GM21723 (cell line): ENCODE data around the gene DVL2.

ENCODE experiments used
- ATAC-seq: cut with Tn5 transposase; IDR thresholded peaks from one replicate; pipeline ENCODE4 v1.9.1; 2021; ENCODE audit warnings: mild to moderate bottlenecking, moderate library complexity; ENCODE audit not compliant: unreplicated experiment

DVL2 gene

DNA sequence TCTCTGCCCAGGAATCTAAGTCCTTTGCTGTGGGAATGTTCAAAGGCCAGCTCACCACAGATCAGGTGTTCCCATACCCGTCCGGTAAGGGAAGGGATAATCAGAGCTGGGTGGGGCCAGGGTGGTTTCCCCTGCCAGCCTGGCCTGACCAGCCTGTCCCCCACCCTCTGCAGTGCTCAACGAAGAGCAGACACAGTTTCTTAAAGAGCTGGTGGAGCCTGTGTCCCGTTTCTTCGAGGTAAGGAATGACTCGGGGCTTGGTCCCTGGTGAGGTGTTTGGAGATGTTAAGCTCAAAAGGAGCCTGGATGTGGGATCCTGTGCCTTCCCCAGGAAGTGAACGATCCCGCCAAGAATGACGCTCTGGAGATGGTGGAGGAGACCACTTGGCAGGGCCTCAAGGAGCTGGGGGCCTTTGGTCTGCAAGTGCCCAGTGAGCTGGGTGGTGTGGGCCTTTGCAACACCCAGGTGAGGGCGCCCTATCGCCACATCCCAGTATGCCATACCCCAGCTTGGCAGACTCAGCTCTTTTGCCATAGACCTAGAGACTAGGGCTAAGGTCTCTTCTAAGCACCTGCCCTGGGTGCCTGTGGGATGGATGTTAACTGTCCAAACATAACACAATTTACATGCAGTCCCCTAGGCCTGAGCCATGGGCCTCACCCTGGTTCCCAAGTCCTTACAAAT is 13.6 kb downstream of the DVL2 start:
- no peak for ATAC-seq

DNA sequence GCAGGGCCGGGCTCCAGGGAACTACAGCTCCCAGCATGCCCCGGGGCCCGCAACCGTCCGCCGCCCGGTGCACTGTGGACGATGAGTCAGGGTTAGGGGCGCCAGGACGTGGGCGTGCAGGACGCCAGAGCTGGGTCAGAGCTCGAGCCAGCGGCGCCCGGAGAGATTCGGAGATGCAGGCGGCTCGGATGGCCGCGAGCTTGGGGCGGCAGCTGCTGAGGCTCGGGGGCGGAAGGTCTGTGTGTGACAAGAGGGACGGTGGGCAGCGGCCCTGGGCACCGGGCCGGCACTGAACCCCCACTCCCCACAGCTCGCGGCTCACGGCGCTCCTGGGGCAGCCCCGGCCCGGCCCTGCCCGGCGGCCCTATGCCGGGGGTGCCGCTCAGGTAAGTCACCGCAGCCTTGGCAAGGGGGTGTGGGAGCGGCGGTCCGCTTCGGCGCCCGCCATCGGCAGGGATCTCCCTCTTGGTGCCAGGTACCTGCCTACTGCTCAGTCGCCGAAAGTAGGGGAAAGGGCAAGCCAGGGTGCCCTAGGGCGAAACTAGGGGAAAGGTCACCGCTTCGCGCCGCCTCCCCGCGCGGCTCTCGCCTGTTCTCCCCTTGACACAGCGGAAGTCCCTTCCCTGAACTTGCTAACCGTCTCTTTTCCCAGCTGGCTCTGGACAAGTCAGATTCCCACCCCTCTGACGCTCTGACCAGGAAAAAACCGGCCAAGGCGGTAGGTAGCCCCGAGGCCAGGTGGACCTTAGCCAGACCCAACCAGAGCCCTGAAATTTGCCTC is 14.3 kb downstream of the DVL2 start, which contains the start of the genes ACADVL and DLG4:
TSS of gene ACADVL (plus strand) at position 127 of the 781 bp plus-strand sequence. CDS start at position 174, 47 bp downstream.
TSS of gene DLG4 (minus strand) at position 25 of the 781 bp plus-strand sequence.
- ATAC-seq, result peak; percentile 50

GRCh38 chr17:7219229-7219811 is 15.0 kb downstream of the DVL2 start:
- no peak for ATAC-seq

GRCh38 chr17:7218758-7219157 is 15.6 kb downstream of the DVL2 start:
- ATAC-seq, result no peak

- no peak for ATAC-seq
Measured at GRCh38 chr17:7218166-7218565, 16.2 kb downstream of the DVL2 start.

DNA sequence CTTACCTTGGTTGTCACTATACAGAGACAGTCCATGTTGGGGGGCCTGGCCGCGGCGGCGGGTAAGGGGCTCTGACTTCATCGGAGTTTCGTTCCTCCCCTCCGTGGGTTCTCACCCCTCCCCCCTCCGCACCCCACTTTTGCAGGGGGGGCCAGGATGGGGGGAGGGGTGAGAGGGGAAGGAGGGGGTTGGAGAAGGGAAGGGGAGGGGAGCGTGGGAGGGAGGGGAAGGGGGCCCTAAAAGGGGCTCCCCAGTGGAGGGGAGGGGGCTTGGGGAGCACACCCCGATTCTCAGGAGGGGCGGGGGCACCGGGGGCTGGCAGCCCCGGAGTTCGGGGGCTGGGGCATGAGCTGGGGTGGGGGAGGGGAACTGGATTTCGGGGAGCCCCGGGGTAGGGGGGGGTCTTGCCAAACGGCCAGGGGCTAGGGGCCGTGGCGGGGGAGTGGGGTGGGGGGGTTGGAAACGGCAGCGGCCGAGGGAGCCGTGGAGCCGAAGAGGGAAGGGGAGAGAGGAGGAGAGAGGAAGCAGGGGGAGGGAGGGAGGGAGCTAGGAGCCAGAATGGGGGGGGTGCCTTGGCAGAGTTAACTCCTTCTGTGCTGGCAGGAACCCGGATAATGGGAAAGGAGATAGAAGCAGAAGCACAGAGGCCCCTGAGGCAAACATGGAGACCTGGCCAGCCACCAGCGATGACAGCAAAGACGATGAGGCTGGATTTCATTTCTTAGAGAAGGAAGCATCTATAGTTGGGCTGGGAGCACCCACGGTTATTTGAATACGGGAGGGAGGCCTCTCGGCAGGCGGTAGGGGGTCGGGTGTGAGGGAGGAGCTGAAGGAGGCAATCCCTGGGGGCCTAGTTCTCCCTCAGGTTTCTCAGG is 17.0 kb downstream of the DVL2 start:
- no peak for ATAC-seq

- no peak for ATAC-seq
Measured at GRCh38 chr17:7216242-7217112, 17.8 kb downstream of the DVL2 start.

GRCh38 chr17:7215652-7216180 is 18.6 kb downstream of the DVL2 start:
- ATAC-seq, result no peak

DNA sequence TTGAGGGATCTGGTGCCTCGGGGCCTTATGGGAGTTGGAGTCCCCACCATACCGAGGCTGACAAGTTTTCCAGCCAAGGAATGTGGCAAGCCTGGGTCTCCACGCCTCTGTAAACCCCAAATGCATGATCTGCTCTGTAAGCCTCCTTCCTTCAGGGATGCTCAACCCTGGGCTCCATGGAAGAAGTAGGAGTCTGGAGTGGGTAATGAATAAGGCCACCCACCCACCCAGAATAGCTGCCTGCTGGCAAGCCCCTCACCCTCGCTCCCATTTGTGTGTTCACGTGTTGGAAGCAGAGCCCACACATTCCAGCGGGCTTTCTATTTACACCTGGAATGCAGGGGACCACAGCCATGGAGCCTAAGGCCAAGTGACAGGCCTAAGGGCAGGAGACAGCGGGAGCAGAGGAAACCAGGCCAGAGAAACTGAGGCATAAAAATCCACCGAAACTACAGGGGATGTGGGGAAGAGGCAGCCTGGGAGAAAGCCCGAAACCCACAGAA is 19.1 kb downstream of the DVL2 start:
- ATAC-seq, result no peak

DNA sequence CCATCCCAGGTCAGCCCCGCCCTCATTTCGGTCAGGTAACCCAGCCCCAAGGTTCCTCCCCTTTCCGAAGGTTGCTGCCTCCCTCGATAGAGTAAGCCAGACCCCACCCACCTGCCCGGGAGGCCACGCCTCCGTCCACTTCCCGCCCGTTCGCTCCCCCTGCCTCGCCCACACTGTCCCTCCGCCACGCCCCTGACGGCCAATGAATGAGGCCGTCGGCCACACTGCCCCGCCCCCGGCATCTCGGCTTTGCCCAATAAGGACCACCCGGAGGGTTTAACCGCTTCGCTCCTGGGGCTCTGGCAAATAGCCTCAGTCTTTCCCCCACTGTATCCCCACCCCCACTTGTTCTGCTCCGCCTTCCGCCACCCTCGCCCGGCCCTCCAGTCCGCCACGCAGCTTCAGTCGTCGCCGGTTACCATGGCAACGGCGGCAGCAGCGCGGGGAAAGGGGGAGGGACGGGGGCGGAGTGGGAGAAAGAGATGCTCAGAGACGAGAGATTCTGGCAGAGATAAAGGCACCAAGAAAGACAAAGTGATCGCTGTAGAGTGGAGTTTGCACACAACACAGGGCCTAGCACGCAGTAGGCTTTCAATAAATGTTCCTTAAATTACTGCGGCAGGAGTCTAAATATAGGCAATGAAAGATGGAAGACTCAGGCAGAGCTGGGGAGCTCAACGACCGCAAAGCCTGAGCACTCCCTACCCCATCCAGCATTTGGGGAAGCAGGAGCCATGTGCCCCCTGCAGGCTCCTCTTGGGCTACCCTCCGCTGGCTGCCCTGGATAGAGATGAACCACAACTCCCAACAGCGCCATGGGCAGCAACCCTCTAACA is 19.8 kb downstream of the DVL2 start:
- peak; percentile 69 for ATAC-seq

DNA sequence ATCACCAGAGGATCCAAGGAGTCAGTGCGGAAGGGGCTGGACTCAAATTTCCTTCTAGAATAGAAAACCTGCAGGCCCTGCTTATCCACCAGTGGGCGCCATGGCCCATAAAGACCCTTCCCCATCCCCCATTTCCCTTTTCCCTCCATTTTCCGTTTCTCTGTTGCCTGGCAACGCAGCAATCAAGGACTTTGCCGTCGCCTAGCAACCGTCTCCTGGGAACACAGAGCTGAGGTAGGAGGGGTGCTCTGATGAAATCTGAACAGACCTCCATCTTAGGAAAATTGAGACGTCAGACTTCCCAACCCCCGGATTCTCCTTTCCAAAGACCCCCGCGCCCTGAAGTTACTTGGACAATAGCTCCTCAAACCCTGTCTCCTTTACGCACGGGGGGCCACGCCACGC is 20.4 kb downstream of the DVL2 start:
- ATAC-seq, result no peak

GRCh38 chr17:7211491-7212273 is 22.6 kb downstream of the DVL2 start:
- no peak for ATAC-seq

GRCh38 chr17:7208754-7209460 is 25.4 kb downstream of the DVL2 start:
- no peak for ATAC-seq

GRCh38 chr17:7208027-7208571 is 26.2 kb downstream of the DVL2 start:
- no peak for ATAC-seq

- no peak for ATAC-seq
Measured at GRCh38 chr17:7207120-7208001, 27.0 kb downstream of the DVL2 start.

DNA sequence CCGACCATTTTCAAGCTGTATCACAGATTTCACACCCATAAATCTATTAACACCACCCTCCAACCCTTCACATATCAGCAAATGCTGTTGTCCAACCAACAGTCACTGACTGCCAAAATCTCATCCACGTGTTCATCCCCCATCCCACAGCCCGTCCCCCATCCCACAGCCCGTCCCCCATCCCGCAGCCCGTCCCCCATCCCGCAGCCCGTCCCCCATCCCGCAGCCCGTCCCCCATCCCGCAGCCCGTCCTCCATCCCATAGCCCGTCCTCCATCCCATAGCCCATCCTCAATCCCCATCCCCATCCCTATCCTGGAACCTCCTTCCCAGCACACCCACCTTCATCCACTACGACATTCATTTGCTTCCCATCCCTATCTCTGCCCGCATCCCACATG is 28.8 kb downstream of the DVL2 start:
- no peak for ATAC-seq
